Activated CD4-positive, alpha-beta T cell treated with anti-CD3 and anti-CD28 coated beads, Interleukin-2, amount 50 U/mL, for 24 hours (primary cell): ENCODE measurements around the gene NOP58.
"Not testable (repeated sequence)": the region's sequence is repeated elsewhere in the genome, so short reads cannot be mapped to it uniquely, and the experiment has no call there.

ENCODE experiments used
- DNase-seq, 2 donors: peaks; one replicate each; pipeline ENCODE4 v3.0.0-alpha.2; 2020; ENCODE audit warnings: low read depth in 1 of 2, low spot score in 1 of 2

NOP58 gene

GRCh38 chr2:202265467-202266277 lies at the start of gene NOP58:
Gene NOP58, plus strand, starts transcription at chr2:202265763. Its CDS starts 179 bp downstream, at chr2:202265942.
- DNase-seq, result peak; percentile 69 to 90

DNA sequence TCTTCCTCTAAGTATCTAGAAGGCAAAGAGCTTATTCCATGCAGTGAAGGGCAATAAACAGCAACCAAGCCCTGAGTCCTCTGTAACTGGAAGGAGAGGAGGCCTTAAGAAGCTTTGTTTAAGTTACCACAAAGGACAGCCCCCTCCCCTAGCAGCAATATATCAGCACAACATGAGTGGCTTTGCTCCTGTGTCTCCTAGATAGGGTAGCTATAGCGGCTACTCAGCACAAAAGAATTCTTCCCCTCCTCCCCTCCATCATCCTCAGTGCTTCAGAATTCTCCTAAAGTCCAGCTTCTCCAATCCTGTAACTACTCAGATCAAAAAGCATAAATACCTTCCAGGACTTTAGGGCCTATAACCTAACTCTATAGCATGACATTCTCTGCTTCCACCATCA lies 43.7 kb upstream of the NOP58 start:
- DNase-seq, result no peak

GRCh38 chr2:202237787-202238233 lies 27.8 kb upstream of the NOP58 start:
- peak; percentile 2 to 8 for DNase-seq

DNA sequence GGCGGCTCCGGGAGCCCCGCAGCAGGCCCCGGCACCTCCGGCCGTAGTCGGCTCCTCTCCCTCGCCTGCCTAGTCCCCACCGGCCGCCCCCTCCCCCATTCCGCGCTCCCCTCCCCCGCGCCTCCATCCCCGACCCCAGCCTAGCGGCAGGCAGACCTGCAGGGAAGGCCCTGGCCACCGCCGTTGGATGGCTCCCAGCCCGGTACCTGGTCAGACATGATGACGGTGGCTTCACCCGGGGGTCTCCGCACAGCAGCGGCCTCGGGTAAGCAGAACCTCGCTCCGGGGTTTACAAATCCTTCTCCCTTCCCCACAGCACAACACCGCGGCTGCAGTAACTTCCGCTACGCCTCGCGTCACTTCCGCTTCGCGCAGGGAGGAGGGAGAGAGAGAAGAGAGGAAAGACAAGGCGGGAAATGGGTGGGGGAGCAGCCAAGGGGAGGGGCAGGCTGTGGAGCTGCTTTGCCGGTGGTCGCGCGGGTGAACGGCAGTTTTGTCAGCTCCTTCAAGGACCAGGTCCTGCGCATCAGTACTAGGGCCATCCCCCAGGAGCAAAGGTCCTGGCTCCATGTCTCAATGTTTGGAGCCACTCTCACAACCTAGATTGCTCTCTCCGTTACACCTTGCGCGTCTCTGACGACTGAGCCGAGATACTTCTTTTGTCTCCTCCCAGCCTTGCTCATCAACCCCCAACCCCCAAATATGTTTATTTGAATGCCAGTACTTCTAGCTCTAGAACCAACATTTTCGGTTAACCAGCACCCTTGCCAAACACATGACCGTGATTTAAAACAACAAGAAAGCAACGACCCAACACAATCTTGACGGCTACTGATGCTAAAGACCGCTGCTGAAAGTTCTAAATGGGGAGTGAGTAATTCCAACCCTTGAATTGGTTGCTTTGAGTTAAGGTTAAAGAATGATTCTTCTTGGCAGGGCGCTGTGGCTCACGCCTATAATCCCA lies 27.0 kb upstream of the NOP58 start, which contains the start of gene SUMO1:
Gene SUMO1, minus strand, starts transcription at position 364 of the 964 bp plus-strand sequence. Its CDS starts 146 bp downstream, at position 218.
- DNase-seq, result peak; percentile 88 to 89

DNA sequence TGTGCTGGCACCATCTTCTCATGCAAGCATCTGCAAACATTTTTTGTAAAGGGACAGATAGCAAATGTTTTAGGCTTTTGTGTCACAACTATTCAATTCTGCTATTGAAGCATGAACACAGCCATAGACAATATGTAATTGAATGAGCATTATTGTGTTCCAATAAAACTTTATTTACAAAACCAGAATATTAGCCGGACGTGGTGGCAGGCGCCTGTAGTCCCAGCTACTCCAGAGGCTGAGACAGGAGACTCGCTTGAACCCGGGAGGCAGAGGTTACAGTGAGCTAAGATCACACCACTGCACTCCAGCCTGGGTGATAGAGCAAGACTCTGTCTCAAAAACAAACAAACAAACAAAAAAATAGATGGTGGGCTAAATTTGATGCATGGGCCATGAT lies 17.9 kb upstream of the NOP58 start:
- DNase-seq, result not testable (repeated sequence)

- DNase-seq, result no peak
Measured at GRCh38 chr2:202249521-202250253, 15.9 kb upstream of the NOP58 start.

GRCh38 chr2:202251494-202251893 lies 14.1 kb upstream of the NOP58 start:
- no peak for DNase-seq

GRCh38 chr2:202261531-202261930 lies 4.0 kb upstream of the NOP58 start:
- DNase-seq, result no peak

DNA sequence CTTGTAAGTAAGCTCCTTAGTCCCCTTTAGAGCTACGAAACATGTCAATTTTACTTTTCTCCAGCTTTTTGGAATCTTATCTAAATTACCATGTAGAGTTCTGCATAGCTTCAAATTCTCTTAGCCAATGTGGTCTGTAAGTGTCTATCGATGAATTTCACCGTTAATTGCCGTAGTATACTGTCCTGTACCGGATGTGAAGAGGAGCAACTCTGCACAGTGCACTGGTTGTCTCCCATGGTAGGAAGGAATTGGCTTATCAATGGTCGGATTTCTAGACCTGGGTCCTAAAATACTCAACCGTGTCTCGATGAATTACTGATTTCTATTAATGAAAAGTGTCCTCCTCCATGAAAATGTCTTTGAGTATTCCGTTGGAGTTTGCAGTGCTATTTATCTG lies 1.9 kb downstream of the NOP58 start:
- no peak for DNase-seq

- DNase-seq, result no peak
Measured at GRCh38 chr2:202269585-202269984, 4.0 kb downstream of the NOP58 start.

- no peak for DNase-seq
Measured at GRCh38 chr2:202270487-202270886, 4.9 kb downstream of the NOP58 start.

- not testable (repeated sequence) for DNase-seq
Measured at GRCh38 chr2:202276078-202276720, 10.6 kb downstream of the NOP58 start.

- peak in 1 of 2 donors; percentile 28 for DNase-seq
Measured at GRCh38 chr2:202278036-202278760, 12.6 kb downstream of the NOP58 start.

- DNase-seq, result no peak
Measured at GRCh38 chr2:202278944-202279343, 13.4 kb downstream of the NOP58 start.

- DNase-seq, result no peak
Measured at GRCh38 chr2:202286595-202286994, 21.0 kb downstream of the NOP58 start.

GRCh38 chr2:202289394-202290204 lies 24.0 kb downstream of the NOP58 start:
- no peak for DNase-seq

DNA sequence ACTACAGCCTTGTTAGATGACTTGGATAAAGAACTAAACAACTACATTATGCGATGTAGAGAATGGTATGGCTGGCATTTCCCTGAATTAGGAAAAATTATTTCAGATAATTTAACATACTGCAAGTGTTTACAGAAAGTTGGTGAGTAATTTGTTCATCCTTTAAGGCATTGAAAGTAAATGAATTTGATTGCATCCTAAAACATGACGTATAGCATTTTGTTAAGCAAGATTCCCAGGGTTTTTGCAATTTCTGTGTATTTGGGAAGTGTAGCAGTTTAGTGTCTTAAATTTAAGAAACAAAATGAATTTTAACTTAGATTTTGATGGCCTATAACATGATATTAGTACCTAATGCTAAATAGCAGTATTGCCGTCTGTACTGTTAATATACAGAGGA lies 24.8 kb downstream of the NOP58 start:
- no peak for DNase-seq

DNA sequence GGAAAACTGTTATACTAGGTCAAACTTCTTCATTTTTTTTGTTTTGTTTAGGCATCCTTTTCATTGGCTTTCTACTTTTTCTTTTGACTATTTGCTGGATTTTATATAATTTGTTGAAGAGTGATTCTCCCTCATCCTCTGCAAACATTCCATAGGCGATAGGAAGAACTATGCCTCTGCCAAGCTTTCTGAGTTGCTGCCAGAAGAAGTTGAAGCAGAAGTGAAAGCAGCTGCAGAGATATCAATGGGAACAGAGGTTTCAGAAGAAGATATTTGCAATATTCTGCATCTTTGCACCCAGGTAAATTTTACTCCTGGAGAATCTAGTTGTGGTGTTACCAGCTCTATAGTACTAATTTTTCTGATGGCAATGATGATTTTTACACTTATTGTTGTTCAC lies 25.4 kb downstream of the NOP58 start:
- DNase-seq, result no peak

DNA sequence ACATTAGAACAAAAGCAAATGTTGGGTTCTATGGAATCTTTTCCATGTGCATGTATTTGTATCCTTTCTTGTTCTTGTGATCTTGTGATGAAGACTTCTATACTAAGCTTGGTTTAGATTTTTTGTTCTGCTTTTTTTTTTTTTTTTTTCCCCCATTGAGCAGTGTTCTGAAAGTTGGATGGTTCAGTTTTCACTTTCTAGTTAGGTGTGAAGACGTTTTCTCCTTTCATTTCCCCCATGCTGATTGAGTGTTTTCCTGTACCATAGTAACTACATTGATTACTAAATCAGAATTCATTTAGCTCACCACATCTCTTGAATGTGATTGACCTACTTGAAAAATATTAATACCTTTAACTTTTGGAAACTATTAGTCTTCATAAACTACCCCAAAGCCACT lies 34.1 kb downstream of the NOP58 start:
- DNase-seq, result no peak
